ENCODE measurements around the gene LSM10.

The LSM10 gene

DNA sequence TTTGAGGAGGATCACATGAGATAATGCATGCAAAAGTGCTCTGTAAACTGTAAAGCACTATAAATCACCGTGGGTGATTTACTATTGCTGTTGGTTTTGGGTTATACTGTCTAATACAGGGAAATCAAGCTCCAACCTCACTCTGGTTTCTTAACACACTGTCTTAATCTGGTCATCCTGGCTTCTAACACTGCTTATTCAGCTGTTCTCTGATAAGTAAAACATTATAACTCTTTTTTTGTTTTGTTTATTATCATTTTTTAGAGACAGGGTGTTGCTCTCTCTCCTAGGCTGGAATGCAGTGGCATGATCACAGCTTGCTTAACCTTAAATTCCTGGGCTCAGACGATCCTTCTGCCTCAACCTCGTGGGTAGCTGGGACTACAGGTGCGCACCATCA is 21.9 kb upstream of the LSM10 start:
- Histone ChIP-seq H3K27ac (ENCODE audit: low read depth, low read length) (no peak overlapping the region), H3K36me3 (ENCODE audit: control insufficient read depth, low read length) (no peaks in the 10 kb centered on the region), H4K20me1 (ENCODE audit: control insufficient read depth, insufficient read depth, low read depth, low read length) (no peaks in the 10 kb centered on the region), H3K4me2 (ENCODE audit: low read length) (no peak overlapping the region), H3K4me1 (ENCODE audit: control insufficient read depth, low read length) (peaks cover 25% of the 10 kb centered on the region), H3K4me3 (ENCODE audit: low read length) (no peak overlapping the region), H3K79me2 (ENCODE audit: control insufficient read depth, low read length) (no peaks in the 10 kb centered on the region), H3K27me3 (ENCODE audit: control insufficient read depth, low read length) (no peaks in the 10 kb centered on the region), H3K9me2 (replicated peaks; ENCODE audit: control insufficient read depth, low read length) (no peaks in the 10 kb centered on the region), H3F3A (ENCODE audit: control insufficient read depth, insufficient read depth) (no peaks in the 10 kb centered on the region), H3K9me3 (ENCODE audit: control insufficient read depth, insufficient read depth, low read length) (0 out of 2 replicates have a peak, but pooled peaks cover under 1% of the 10 kb centered on the region)
- TF ChIP-seq, protein P1, sequence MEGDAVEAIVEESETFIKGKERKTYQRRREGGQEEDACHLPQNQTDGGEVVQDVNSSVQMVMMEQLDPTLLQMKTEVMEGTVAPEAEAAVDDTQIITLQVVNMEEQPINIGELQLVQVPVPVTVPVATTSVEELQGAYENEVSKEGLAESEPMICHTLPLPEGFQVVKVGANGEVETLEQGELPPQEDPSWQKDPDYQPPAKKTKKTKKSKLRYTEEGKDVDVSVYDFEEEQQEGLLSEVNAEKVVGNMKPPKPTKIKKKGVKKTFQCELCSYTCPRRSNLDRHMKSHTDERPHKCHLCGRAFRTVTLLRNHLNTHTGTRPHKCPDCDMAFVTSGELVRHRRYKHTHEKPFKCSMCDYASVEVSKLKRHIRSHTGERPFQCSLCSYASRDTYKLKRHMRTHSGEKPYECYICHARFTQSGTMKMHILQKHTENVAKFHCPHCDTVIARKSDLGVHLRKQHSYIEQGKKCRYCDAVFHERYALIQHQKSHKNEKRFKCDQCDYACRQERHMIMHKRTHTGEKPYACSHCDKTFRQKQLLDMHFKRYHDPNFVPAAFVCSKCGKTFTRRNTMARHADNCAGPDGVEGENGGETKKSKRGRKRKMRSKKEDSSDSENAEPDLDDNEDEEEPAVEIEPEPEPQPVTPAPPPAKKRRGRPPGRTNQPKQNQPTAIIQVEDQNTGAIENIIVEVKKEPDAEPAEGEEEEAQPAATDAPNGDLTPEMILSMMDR (IDR thresholded peaks at IDR 0.05; ENCODE audit: low read depth, low read length, poor library complexity, severe bottlenecking) = no peak
- no peak for TF ChIP-seq EZH2phosphoT487 (IDR thresholded peaks at IDR 0.05; ENCODE audit: borderline replicate concordance, low read length)

DNA sequence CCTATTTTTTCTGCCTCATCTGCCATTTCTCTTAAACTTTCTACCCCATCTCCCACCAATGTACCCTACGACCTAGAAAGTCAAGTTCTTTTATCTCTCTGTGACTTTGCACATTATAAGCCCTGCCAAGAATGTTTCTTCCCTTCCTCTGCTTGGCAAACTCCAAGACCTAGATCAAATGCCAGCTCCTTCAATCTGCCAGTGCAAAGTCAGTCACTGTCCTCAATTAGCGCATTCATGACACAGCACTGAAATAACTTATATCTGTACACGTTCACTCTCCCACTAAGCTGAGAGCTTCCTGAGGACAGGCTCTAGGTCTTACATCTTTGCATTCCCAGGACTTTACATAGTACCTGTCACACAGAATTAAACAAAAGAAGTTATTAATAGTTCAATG is 21.4 kb upstream of the LSM10 start:
- Histone ChIP-seq H3F3A (ENCODE audit: control insufficient read depth, insufficient read depth) (no peaks in the 10 kb centered on the region), H3K36me3 (ENCODE audit: control insufficient read depth, low read length) (no peaks in the 10 kb centered on the region), H3K79me2 (ENCODE audit: control insufficient read depth, low read length) (no peaks in the 10 kb centered on the region), H3K9me2 (replicated peaks; ENCODE audit: control insufficient read depth, low read length) (no peaks in the 10 kb centered on the region), H3K4me1 (ENCODE audit: control insufficient read depth, low read length) (peaks cover 28% of the 10 kb centered on the region), H4K20me1 (ENCODE audit: control insufficient read depth, insufficient read depth, low read depth, low read length) (no peaks in the 10 kb centered on the region), H3K27ac (ENCODE audit: low read depth, low read length) (no peak overlapping the region), H3K27me3 (ENCODE audit: control insufficient read depth, low read length) (no peaks in the 10 kb centered on the region), H3K4me2 (ENCODE audit: low read length) (0 out of 2 replicates have a peak overlapping the region, but pooled peaks have one; percentile 18), H3K4me3 (ENCODE audit: low read length) (no peak overlapping the region), H3K9me3 (ENCODE audit: control insufficient read depth, insufficient read depth, low read length) (peaks cover 5% of the 10 kb centered on the region; the same call in 1 of the 2 replicates)
- TF ChIP-seq, protein P1 (IDR thresholded peaks at IDR 0.05; ENCODE audit: low read depth, low read length, poor library complexity, severe bottlenecking) = no peak
- TF ChIP-seq EZH2phosphoT487 (IDR thresholded peaks at IDR 0.05; ENCODE audit: borderline replicate concordance, low read length) = no peak

DNA sequence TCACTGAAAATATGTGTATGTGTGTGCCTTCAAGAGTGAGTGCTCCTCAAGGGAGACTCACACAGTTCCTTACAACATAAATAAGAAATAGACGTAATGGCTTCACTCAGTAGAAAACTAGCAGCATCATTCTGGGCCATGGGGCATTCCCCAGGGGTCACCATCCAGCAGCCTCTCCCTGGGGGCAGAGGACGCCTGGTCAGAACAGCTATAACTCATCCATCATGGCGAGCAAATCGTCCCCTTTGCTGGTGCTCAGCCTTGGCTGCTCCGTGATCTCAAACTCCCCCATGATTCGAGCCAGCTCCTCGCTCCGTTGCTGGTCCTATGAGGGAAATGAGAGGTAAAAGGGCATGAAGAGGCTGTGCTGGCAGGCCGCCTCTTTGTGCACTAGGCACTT is 20.2 kb upstream of the LSM10 start:
- TF ChIP-seq, protein P1 (IDR thresholded peaks at IDR 0.05; ENCODE audit: low read depth, low read length, poor library complexity, severe bottlenecking) = no peak
- TF ChIP-seq EZH2phosphoT487 (IDR thresholded peaks at IDR 0.05; ENCODE audit: borderline replicate concordance, low read length) = no peak
- Histone ChIP-seq H3K36me3 (ENCODE audit: control insufficient read depth, low read length) (no peaks in the 10 kb centered on the region), H3K4me3 (ENCODE audit: low read length) (no peak overlapping the region), H3K27ac (ENCODE audit: low read depth, low read length) (no peak overlapping the region), H3K27me3 (ENCODE audit: control insufficient read depth, low read length) (no peaks in the 10 kb centered on the region), H3K79me2 (ENCODE audit: control insufficient read depth, low read length) (no peaks in the 10 kb centered on the region), H4K20me1 (ENCODE audit: control insufficient read depth, insufficient read depth, low read depth, low read length) (no peaks in the 10 kb centered on the region), H3F3A (ENCODE audit: control insufficient read depth, insufficient read depth) (no peaks in the 10 kb centered on the region), H3K9me3 (ENCODE audit: control insufficient read depth, insufficient read depth, low read length) (peaks cover 9% of the 10 kb centered on the region; the same call in 1 of the 2 replicates), H3K4me1 (ENCODE audit: control insufficient read depth, low read length) (peaks cover 35% of the 10 kb centered on the region), H3K4me2 (ENCODE audit: low read length) (no peak overlapping the region), H3K9me2 (replicated peaks; ENCODE audit: control insufficient read depth, low read length) (no peaks in the 10 kb centered on the region)
